Activated B cell treated with CpG ODN at 0.5 μM for 24 hours (primary cell): ENCODE data around the gene SQSTM1. TPM values are rescaled to one million over a fixed set of nuclear protein-coding genes. Genes with fewer than 3 reads are reported as not detected.
A peak's percentile ranks its signal among the peaks of the same experiment; 100 is the strongest.

ENCODE experiments used
- ATAC-seq: fragments of 200-7000 bp; cut with Tn5 transposase; one replicate; pipeline ENCODE4 v1.10.0; 2021; ENCODE audit warnings: low read depth, mild to moderate bottlenecking, moderate library complexity
- CTCF ChIA-PET: fragments of 350-600 bp; sonication (Branson Sonifier 250); formaldehyde crosslinking; loops from one replicate; lab custom pipeline; 2021; ENCODE audit warnings: antibody characterized with exemption; lab: Charles Lee
- POLR2A ChIA-PET: fragments of 350-600 bp; sonication (Branson Sonifier 250); formaldehyde crosslinking; loops from one replicate; lab custom pipeline; 2021; ENCODE audit warnings: antibody characterized with exemption; lab: Charles Lee
- DNase-seq: peaks from one replicate; pipeline ENCODE4 v3.0.0; 2022
- H3K27ac Mint-ChIP-seq: one replicate; pipeline ENCODE4 v1.8.0; 2020; ENCODE audit warnings: mixed read lengths
- H3K27me3 Mint-ChIP-seq: one replicate; pipeline ENCODE4 v1.8.0; 2021; ENCODE audit warnings: mixed read lengths
- H3K36me3 Mint-ChIP-seq: one replicate; pipeline ENCODE4 v1.8.0; 2021; ENCODE audit warnings: low read depth, mixed read lengths
- H3K4me1 Mint-ChIP-seq: one replicate; pipeline ENCODE4 v1.8.0; 2021; ENCODE audit warnings: mixed read lengths
- H3K4me3 Mint-ChIP-seq: one replicate; pipeline ENCODE4 v1.8.0; 2020; ENCODE audit warnings: mild to moderate bottlenecking, mixed read lengths
- H3K9me3 Mint-ChIP-seq: one replicate; pipeline ENCODE4 v1.8.0; 2020; ENCODE audit warnings: mixed read lengths
- CTCF ChIP-seq: fragments of 200-600 bp; IDR thresholded peaks from one replicate; pipeline ENCODE4 v1.8.0; 2022; ENCODE audit warnings: antibody characterized with exemption, mild to moderate bottlenecking
- intact Hi-C: fragments of 100-400 bp; cut with micrococcal nuclease; formaldehyde crosslinking; loops from one replicate; pipeline ENCODE4 v1.15.1; 2024
- total RNA-seq: library from RNA; stranded (reverse); gene quantifications from 2 replicates; pipeline ENCODE4 v1.2.3, GENCODE V29; 2022

The SQSTM1 gene
- total RNA-seq, 1 donor from 2014 or later, result 243 TPM

- POLR2A ChIA-PET, result interaction anchor here (0.8 to 3.8 kb wide), 7 partner anchors 13 to 169 kb away, joined by 3 to 58 read pairs (median 4); partner anchors contain the start of genes MAML1 and SQSTM1
- CTCF ChIA-PET, result interaction anchor here (1.1 kb wide), 1 partner anchor 165 kb away, joined by 3 read pairs; no protein-coding TSS in a partner anchor
- Mint-ChIP-seq H3K4me1 (peaks cover 37% of the 10 kb centered on the region), H3K36me3 (peaks cover 4% of the 10 kb centered on the region), H3K27me3 (no peaks in the 10 kb centered on the region), H3K9me3 (no peaks in the 10 kb centered on the region), H3K27ac (no peak overlapping the region), H3K4me3 (peak overlapping the region; percentile 84)
- ATAC-seq (peak; percentile 8), DNase-seq (peak; percentile 46)
- intact Hi-C loops, result loop anchor here (1.0 kb wide), 1 partner anchor 53 kb away; the partner anchor contains the start of gene MRNIP
- no peak for TF ChIP-seq CTCF
These were observed 15.0 kb upstream of the SQSTM1 start for GRCh38 chr5:179805529-179806249.

GRCh38 chr5:179806250-179807048 lies 14.3 kb upstream of the SQSTM1 start, which contains the start of gene MGAT4B:
Gene MGAT4B, minus strand, starts transcription at chr5:179806866. Its CDS starts 283 bp downstream, at chr5:179806583.
- TF ChIP-seq CTCF, result no peak
- CTCF ChIA-PET, result interaction anchor here (1.1 kb wide), 1 partner anchor 165 kb away, joined by 3 read pairs; no protein-coding TSS in a partner anchor
- peak within 1 kb of the TSS; percentile 79 for H3K4me3 Mint-ChIP-seq
- peak within 1 kb of the TSS; percentile 70 for H3K27ac Mint-ChIP-seq
- DNase-seq (peak; percentile 69), ATAC-seq (peak; percentile 79)
- H3K4me1 Mint-ChIP-seq, result peaks cover 37% of the 10 kb centered on the region
- peaks cover 4% of the 10 kb centered on the region for H3K36me3 Mint-ChIP-seq
- intact Hi-C loops, result loop anchor here (1.0 kb wide), 2 partner anchors 13 to 52 kb away; partner anchors contain the start of gene MRNIP
- no peaks in the 10 kb centered on the region for H3K27me3 Mint-ChIP-seq
- POLR2A ChIA-PET, result interaction anchor here (0.6 to 3.8 kb wide), 10 partner anchors 12 to 1738 kb away, joined by 3 to 58 read pairs (median 4); partner anchors contain the start of genes MAML1 and SQSTM1
- no peaks in the 10 kb centered on the region for H3K9me3 Mint-ChIP-seq

- H3K9me3 Mint-ChIP-seq, result no peaks in the 10 kb centered on the region
- intact Hi-C loops, result no loop called here
- no peaks in the 10 kb centered on the region for H3K27me3 Mint-ChIP-seq
- CTCF ChIA-PET, result no interaction called here
- DNase-seq, result no peak
- H3K36me3 Mint-ChIP-seq, result peaks cover 12% of the 10 kb centered on the region
- POLR2A ChIA-PET, result interaction anchor here (0.6 to 1.8 kb wide), 3 partner anchors 8 to 18 kb away, joined by 4 to 9 read pairs (median 8); partner anchors contain the start of gene SQSTM1
- H3K4me1 Mint-ChIP-seq, result peaks cover 13% of the 10 kb centered on the region
- TF ChIP-seq CTCF, result no peak
- H3K4me3 Mint-ChIP-seq, result no peak overlapping the region
- no peak overlapping the region for H3K27ac Mint-ChIP-seq
- no peak for ATAC-seq
These were observed 8.4 kb upstream of the SQSTM1 start for GRCh38 chr5:179812135-179812825.

GRCh38 chr5:179812997-179813607 lies 7.6 kb upstream of the SQSTM1 start:
- H3K27me3 Mint-ChIP-seq, result no peaks in the 10 kb centered on the region
- no peaks in the 10 kb centered on the region for H3K9me3 Mint-ChIP-seq
- POLR2A ChIA-PET, result interaction anchor here (0.6 to 0.8 kb wide), 2 partner anchors 9 to 17 kb away, joined by 4 to 8 read pairs; no protein-coding TSS in a partner anchor
- CTCF ChIA-PET, result interaction anchor here (1.4 kb wide), 1 partner anchor 11 kb away, joined by 4 read pairs; no protein-coding TSS in a partner anchor
- no peak for TF ChIP-seq CTCF
- intact Hi-C loops, result no loop called here
- no peak overlapping the region for H3K4me3 Mint-ChIP-seq
- ATAC-seq (no peak), DNase-seq (no peak)
- H3K36me3 Mint-ChIP-seq, result peaks cover 12% of the 10 kb centered on the region
- peaks cover 18% of the 10 kb centered on the region for H3K4me1 Mint-ChIP-seq
- H3K27ac Mint-ChIP-seq, result no peak overlapping the region
